Endothelial cell of umbilical vein (primary cell): ENCODE data around the gene ANKRD13B.

Source experiments
- CTCF ChIP-seq, 2 donors: IDR thresholded peaks; 1 replicate in 1 of 2; 2 replicates in 1 of 2; pipeline ENCODE4 v1.5.1; 2011; ENCODE audit warnings: low read length in 2 of 2, mild to moderate bottlenecking in 2 of 2, moderate library complexity in 2 of 2, control low read depth in 1 of 2, inconsistent platforms in 1 of 2, low read depth in 1 of 2; ENCODE audit not compliant: insufficient read depth in 1 of 2; ENCODE audit errors: extremely low read depth in 1 of 2
- EZH2 ChIP-seq: IDR thresholded peaks from 2 replicates; pipeline ENCODE4 v1.6.1; 2012; ENCODE audit warnings: borderline replicate concordance, low read depth, mild to moderate bottlenecking, moderate library complexity, low read length, inconsistent platforms; ENCODE audit not compliant: severe bottlenecking
- FOS ChIP-seq: IDR thresholded peaks from 2 replicates; pipeline ENCODE4 v1.6.1; 2011; ENCODE audit warnings: mild to moderate bottlenecking, low read length, moderate library complexity, borderline replicate concordance; ENCODE audit not compliant: insufficient read depth
- POLR2A ChIP-seq: IDR thresholded peaks from 2 replicates; pipeline ENCODE4 v1.6.1; 2012; ENCODE audit warnings: low read depth, mild to moderate bottlenecking, control low read depth, low read length
- POLR2AphosphoS5 ChIP-seq: IDR thresholded peaks from 2 replicates; pipeline ENCODE4 v1.6.1; 2012; ENCODE audit warnings: low read depth, mild to moderate bottlenecking, control low read depth, low read length, moderate library complexity; ENCODE audit not compliant: insufficient read depth
- TF ChIP-seq, protein P1 (sequence below): IDR thresholded peaks from 2 replicates; pipeline ENCODE4 v1.6.1; 2011; ENCODE audit not compliant: insufficient read depth, insufficient read length

DNA sequence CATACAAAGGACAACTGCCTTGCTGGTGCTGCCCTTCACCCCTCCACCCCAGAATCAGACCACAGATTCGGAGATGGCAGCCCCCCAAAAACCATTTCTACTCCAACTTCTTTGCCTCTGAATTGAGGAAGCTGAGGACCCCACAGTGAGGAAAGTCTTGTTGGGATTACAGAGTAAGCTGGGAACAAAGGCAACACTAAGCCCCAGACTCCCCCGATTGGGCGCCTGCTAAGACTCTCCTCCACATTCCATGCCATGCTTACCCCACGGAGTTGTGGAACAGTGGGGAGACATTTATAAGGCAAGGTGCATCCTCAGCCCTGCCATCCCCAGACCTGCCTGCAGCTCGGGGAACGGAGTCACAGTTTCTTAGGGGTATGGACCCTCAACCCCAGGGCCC, 5.3 kb upstream of the ANKRD13B start:
- no peak for TF ChIP-seq EZH2
- no peak for TF ChIP-seq POLR2A
- no peak for TF ChIP-seq CTCF (IDR thresholded peaks at IDR 0.05; ENCODE audit: extremely low read depth in 1 of 2, insufficient read depth in 1 of 2, low read depth in 1 of 2, low read length in 2 of 2)
- TF ChIP-seq FOS, result no peak
- TF ChIP-seq POLR2AphosphoS5, result no peak
- TF ChIP-seq, protein P1, sequence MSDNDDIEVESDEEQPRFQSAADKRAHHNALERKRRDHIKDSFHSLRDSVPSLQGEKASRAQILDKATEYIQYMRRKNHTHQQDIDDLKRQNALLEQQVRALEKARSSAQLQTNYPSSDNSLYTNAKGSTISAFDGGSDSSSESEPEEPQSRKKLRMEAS, result no peak
